ENCODE results near the gene AQR. TPM values are rescaled to one million over a fixed set of nuclear protein-coding genes. Genes with fewer than 3 reads are reported as not detected.

The AQR gene
- total and polyA plus RNA-seq, 2 of the 13 experiments (the other 11 are each of a cell fraction or from before 2014, with no cell fraction given): 18.7 to 31.3 TPM

GRCh38 chr15:34987609-34988026 lies 18.1 kb upstream of the AQR start (continued):
- no peak for TF ChIP-seq ZKSCAN5 (CRISPR knock-in tag; IDR thresholded peaks at IDR 0.05)
- TF ChIP-seq SRY (CRISPR knock-in tag; IDR thresholded peaks at IDR 0.05): no peak
- peak; percentile 57; the same call in 1 of the 2 replicates for TF ChIP-seq RARA (CRISPR knock-in tag; IDR thresholded peaks at IDR 0.05)
- TF ChIP-seq MBD4 (IDR thresholded peaks at IDR 0.05; ENCODE audit: borderline replicate concordance, low read length): no peak
- TF ChIP-seq MBNL3 (CRISPR knock-in tag; conservative IDR thresholded peaks at IDR 0.05): no peak
- TF ChIP-seq NR2F6 (IDR thresholded peaks at IDR 0.05): peak; percentile 75
- peak; percentile 83; the same call in 1 of the 2 replicates for TF ChIP-seq NR2F6 (CRISPR knock-in tag; IDR thresholded peaks at IDR 0.05)
- no peak for TF ChIP-seq ZNF615 (CRISPR knock-in tag; IDR thresholded peaks at IDR 0.05; ENCODE audit: borderline replicate concordance)
- TF ChIP-seq ZNF781 (CRISPR knock-in tag; IDR thresholded peaks at IDR 0.05; ENCODE audit: borderline replicate concordance, not compliant biosample characterization): peak; percentile 12
- TF ChIP-seq MXD3 (CRISPR knock-in tag; IDR thresholded peaks at IDR 0.05): no peak
- peak; percentile 45; the same call in 1 of the 2 replicates for TF ChIP-seq HNF4G (IDR thresholded peaks at IDR 0.05; ENCODE audit: borderline replicate concordance, low read depth, low read length)
- no peak; the same call in 1 of the 2 replicates for TF ChIP-seq HNF4G (CRISPR knock-in tag; IDR thresholded peaks at IDR 0.05; ENCODE audit: borderline replicate concordance, low read depth)
- no peak for TF ChIP-seq SP2 (CRISPR knock-in tag; IDR thresholded peaks at IDR 0.05)
- TF ChIP-seq ZBED4 (CRISPR knock-in tag; IDR thresholded peaks at IDR 0.05; ENCODE audit: borderline replicate concordance): peak; percentile 7; the same call in 1 of the 2 replicates
- TF ChIP-seq ZNF576 (CRISPR knock-in tag; IDR thresholded peaks at IDR 0.05): no peak
- TF ChIP-seq HINFP (CRISPR knock-in tag; IDR thresholded peaks at IDR 0.05; ENCODE audit: low read depth): no peak
- TF ChIP-seq ZMYM2 (CRISPR knock-in tag; IDR thresholded peaks at IDR 0.05): 0 out of 2 replicates have a peak, but pooled peaks have one; percentile 18
- peak; percentile 59 for TF ChIP-seq NR2F2 (IDR thresholded peaks at IDR 0.05; ENCODE audit: borderline replicate concordance, low read depth)
- TF ChIP-seq ZSCAN5A (CRISPR knock-in tag; IDR thresholded peaks at IDR 0.05; ENCODE audit: borderline replicate concordance): no peak
- peak; percentile 1; the same call in 1 of the 2 replicates for TF ChIP-seq AKAP8 (CRISPR knock-in tag; IDR thresholded peaks at IDR 0.05)
